Measurements from ENCODE around the gene KAT6B. TPM values are rescaled to one million over a fixed set of nuclear protein-coding genes. Genes with fewer than 3 reads are reported as not detected.

The KAT6B gene
- total RNA-seq, 1 donor: 26.3 TPM

GRCh38 chr10:74882427-74882826 is 56.0 kb downstream of the KAT6B start:
- DNase-seq (ENCODE audit: low read depth): peak; percentile 74
- TF ChIP-seq CTCF (IDR thresholded peaks at IDR 0.05; ENCODE audit: insufficient read depth, low read depth, low read length): no peak
- no peak overlapping the region for H3K4me3 ChIP-seq (ENCODE audit: low read depth, low read length)

- no peak overlapping the region for H3K4me3 ChIP-seq (ENCODE audit: low read depth, low read length)
- peak; percentile 45 for DNase-seq (ENCODE audit: low read depth)
- TF ChIP-seq CTCF (IDR thresholded peaks at IDR 0.05; ENCODE audit: insufficient read depth, low read depth, low read length): no peak
These were observed 56.4 kb downstream of the KAT6B start for GRCh38 chr10:74882831-74883230.

GRCh38 chr10:74883428-74883827 is 57.0 kb downstream of the KAT6B start:
- no peak for DNase-seq (ENCODE audit: low read depth)
- no peak overlapping the region for H3K4me3 ChIP-seq (ENCODE audit: low read depth, low read length)
- no peak for TF ChIP-seq CTCF (IDR thresholded peaks at IDR 0.05; ENCODE audit: insufficient read depth, low read depth, low read length)

- no peak overlapping the region for H3K4me3 ChIP-seq (ENCODE audit: low read depth, low read length)
- no peak for TF ChIP-seq CTCF (IDR thresholded peaks at IDR 0.05; ENCODE audit: insufficient read depth, low read depth, low read length)
- DNase-seq (ENCODE audit: low read depth): no peak
These were observed 61.3 kb downstream of the KAT6B start for GRCh38 chr10:74887614-74888284.

GRCh38 chr10:74888962-74889661 is 62.7 kb downstream of the KAT6B start:
- no peak for DNase-seq (ENCODE audit: low read depth)
- peak; percentile 12 for TF ChIP-seq CTCF (IDR thresholded peaks at IDR 0.05; ENCODE audit: insufficient read depth, low read depth, low read length)
- no peak overlapping the region for H3K4me3 ChIP-seq (ENCODE audit: low read depth, low read length)

- TF ChIP-seq CTCF (IDR thresholded peaks at IDR 0.05; ENCODE audit: insufficient read depth, low read depth, low read length): no peak
- no peak overlapping the region for H3K4me3 ChIP-seq (ENCODE audit: low read depth, low read length)
- no peak for DNase-seq (ENCODE audit: low read depth)
These were observed 63.2 kb downstream of the KAT6B start for GRCh38 chr10:74889662-74889998.
